ENCODE data around the gene TOP2B.

The TOP2B gene

GRCh38 chr3:25674670-25675069, 10.0 kb upstream of the TOP2B start:
- no peak for DNase-seq

- DNase-seq, result no peak
Measured at GRCh38 chr3:25673738-25674298, 9.1 kb upstream of the TOP2B start.

- DNase-seq, result peak in 1 of 2 donors; percentile 42
Measured at GRCh38 chr3:25665315-25666280, 891 bp upstream of the TOP2B start.

GRCh38 chr3:25663869-25664811, 567 bp downstream of the TOP2B start:
- DNase-seq, result peak; percentile 73 to 76

GRCh38 chr3:25663347-25663868, 1.3 kb downstream of the TOP2B start:
- peak in 1 of 2 donors; percentile 34 for DNase-seq

GRCh38 chr3:25662736-25663320, 1.9 kb downstream of the TOP2B start:
- DNase-seq, result peak in 1 of 2 donors; percentile 6

- no peak for DNase-seq
Measured at GRCh38 chr3:25661694-25662437, 2.8 kb downstream of the TOP2B start.

- no peak for DNase-seq
Measured at GRCh38 chr3:25658836-25659235, 5.9 kb downstream of the TOP2B start.

- no peak for DNase-seq
Measured at GRCh38 chr3:25657293-25657692, 7.4 kb downstream of the TOP2B start.

- DNase-seq, result no peak
Measured at GRCh38 chr3:25655659-25656058, 9.0 kb downstream of the TOP2B start.

- DNase-seq, result no peak
Measured at GRCh38 chr3:25654576-25654975, 10.1 kb downstream of the TOP2B start.

GRCh38 chr3:25653322-25653721, 11.4 kb downstream of the TOP2B start:
- DNase-seq, result no peak

- no peak for DNase-seq
Measured at GRCh38 chr3:25652921-25653320, 11.8 kb downstream of the TOP2B start.

- no peak for DNase-seq
Measured at GRCh38 chr3:25648925-25649830, 15.5 kb downstream of the TOP2B start.

GRCh38 chr3:25648107-25648535, 16.6 kb downstream of the TOP2B start:
- peak; percentile 58 to 98 for DNase-seq

- no peak for DNase-seq
Measured at GRCh38 chr3:25635038-25635437, 29.7 kb downstream of the TOP2B start.

GRCh38 chr3:25633919-25634318, 30.8 kb downstream of the TOP2B start:
- DNase-seq, result no peak

GRCh38 chr3:25631989-25632388, 32.7 kb downstream of the TOP2B start:
- DNase-seq, result no peak

- no peak for DNase-seq
Measured at GRCh38 chr3:25621087-25621486, 43.6 kb downstream of the TOP2B start.

- no peak for DNase-seq
Measured at GRCh38 chr3:25620493-25620892, 44.2 kb downstream of the TOP2B start.

- DNase-seq, result no peak
Measured at GRCh38 chr3:25619382-25619781, 45.3 kb downstream of the TOP2B start.
